Measurements from ENCODE around the gene ADCY4.
"Not testable (repeated sequence)": the region's sequence is repeated elsewhere in the genome, so short reads cannot be mapped to it uniquely, and the experiment has no call there.

Gene ADCY4

DNA sequence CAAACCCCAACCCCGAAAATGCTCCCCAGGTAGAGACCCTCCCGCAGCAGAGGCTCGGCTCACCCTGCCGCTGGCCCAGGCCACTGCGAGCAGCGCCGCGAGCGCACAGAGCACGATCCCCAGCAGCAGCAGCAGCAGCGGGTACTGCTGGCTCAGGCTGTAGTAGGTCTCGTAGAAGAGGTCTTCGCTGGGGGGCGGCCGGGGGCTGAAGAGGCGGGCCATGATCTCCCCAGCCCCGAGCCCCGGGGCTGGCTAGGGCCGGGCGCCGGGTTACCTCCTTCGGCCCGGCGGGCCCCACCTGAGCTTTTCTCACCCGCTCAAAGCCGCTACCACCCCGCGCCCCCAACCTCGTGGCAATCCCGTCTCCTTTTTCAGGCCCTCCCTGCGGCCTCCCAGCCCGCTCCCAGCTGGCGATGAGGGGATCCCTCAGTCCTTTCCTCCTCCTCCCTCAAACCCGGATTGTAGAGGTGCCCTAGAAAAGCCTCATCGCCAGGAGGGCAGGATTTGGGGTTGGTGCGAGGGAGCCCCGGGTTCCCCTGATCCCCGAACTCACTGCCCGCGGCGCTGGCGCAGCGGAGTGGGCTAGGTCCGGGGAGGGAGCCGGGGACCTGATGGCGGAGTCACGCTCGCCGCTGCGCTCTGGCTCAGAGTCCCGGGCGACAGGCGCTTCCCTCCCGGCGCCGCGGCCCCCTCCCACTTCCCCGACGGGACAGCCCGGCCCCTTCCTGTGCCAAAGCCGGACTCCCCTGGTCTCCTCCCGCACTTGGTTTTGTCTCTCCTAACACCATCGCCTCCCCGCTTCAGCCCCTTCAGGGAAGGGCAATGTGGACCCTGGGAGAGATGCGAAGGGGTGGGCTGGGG is at the start of gene ADCY4:
Gene ADCY4 (minus strand): TSS at position 641 of the 861 bp plus-strand sequence. CDS start 419 bp downstream, at position 222.
- peak; percentile 43 for DNase-seq (ENCODE audit: low spot score)

DNA sequence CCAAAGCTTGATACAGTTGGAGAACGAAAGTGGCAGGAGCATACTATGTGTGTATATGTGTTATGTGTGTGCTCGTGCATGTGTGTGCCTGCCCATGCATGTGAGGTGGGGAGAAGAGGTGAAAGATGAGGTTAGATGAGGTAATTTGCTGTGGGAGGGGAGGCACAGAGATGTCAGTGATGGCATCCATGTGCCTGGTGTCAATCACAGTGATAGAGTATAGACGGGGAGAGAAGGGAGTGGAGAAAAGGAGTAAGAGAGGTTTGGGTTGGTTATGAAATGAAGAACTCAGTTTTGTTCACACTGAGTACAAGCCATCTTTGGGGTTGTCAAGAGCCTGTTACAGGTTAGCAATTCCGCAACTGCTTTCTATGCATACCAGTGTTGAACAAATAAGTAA is 49.3 kb upstream of the ADCY4 start:
- DNase-seq (ENCODE audit: low spot score), result no peak

DNA sequence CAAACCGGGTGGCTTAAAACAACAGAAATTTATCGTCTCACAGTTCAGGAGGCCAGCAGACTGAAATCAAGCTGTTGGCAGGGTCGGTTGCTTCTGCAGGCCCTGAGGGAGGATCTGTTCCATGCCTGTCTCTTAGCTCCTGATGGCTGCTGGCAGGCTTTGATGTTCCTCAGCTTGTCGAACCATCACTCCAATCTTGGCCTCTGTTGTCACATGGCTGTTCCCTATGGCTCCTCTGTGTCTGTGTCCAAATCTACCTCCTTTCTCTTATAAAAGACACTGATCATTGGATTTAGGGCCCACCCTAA is 47.1 kb upstream of the ADCY4 start:
- no peak for DNase-seq (ENCODE audit: low spot score)

GRCh38 chr14:24381363-24382063 is 46.6 kb upstream of the ADCY4 start:
- DNase-seq (ENCODE audit: low spot score), result no peak

- DNase-seq (ENCODE audit: low spot score), result no peak
Measured at GRCh38 chr14:24379907-24380730, 45.2 kb upstream of the ADCY4 start.

GRCh38 chr14:24378981-24379906 is 44.4 kb upstream of the ADCY4 start:
- no peak for DNase-seq (ENCODE audit: low spot score)

DNA sequence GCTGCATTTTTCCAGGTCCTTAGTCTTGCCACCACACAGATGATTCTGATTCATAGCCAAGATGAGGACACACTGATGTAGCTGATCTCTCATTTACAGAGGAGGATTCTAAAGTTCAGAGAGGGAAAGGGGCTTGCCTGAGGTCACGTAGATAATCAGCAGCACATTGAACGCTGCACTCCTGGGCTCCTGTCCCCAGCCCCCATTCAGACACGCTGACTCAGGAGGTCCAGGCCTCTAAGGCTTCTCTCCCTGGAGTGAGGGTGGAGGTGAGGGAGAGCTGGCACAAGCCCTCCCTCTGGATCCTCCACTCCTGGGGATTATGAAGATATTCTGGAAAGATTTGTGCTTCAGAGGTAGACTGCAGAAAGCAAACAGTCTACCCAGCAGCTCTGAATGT is 43.5 kb upstream of the ADCY4 start:
- no peak for DNase-seq (ENCODE audit: low spot score)

DNA sequence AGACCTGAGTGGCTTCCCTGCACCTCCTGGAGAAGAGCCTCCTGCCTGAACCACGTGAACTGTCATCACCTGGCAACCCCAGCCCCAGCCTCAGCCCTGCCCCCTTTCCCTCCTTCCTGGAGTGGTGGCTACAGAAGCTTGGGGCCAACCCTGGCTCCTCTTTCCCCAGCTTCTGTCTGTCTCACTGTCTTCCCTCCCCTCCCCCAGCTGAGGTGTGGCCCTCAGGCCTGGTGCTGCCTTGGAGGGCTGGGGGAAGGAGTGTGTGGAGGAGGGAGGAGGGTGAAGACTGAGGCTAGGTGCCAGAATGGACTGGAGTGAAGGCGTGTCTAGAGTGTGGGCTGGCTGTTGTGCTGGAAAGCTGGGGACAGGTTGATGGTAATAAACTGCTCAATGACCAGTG is 42.8 kb upstream of the ADCY4 start:
- no peak for DNase-seq (ENCODE audit: low spot score)

- no peak for DNase-seq (ENCODE audit: low spot score)
Measured at GRCh38 chr14:24377126-24377525, 42.3 kb upstream of the ADCY4 start.

DNA sequence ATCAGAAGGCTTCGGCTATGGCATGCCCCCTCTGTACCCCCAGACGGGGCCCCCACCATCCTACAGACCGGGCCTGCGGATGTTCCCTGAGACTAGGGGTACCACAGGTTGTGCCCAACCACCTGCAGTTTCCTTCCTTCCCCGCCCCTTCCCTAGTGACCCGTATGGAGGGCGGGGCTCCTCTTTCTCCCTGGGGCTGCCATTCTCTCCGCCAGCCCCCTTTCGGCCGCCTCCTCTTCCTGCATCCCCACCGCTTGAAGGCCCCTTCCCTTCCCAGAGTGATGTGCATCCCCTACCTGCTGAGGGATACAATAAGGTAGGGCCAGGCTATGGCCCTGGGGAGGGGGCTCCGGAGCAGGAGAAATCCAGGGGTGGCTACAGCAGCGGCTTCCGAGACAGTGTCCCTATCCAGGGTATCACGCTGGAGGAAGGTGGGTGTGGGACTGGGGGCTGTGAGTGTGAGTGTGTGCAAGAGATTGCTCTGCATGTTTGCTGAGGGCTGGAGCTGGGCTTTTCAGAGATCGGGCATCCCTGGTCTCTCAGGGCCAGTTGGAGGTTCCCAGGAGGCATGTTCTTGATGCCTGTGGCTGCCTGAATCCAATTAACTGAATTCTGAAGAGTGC is 41.7 kb upstream of the ADCY4 start:
- DNase-seq (ENCODE audit: low spot score), result no peak

DNA sequence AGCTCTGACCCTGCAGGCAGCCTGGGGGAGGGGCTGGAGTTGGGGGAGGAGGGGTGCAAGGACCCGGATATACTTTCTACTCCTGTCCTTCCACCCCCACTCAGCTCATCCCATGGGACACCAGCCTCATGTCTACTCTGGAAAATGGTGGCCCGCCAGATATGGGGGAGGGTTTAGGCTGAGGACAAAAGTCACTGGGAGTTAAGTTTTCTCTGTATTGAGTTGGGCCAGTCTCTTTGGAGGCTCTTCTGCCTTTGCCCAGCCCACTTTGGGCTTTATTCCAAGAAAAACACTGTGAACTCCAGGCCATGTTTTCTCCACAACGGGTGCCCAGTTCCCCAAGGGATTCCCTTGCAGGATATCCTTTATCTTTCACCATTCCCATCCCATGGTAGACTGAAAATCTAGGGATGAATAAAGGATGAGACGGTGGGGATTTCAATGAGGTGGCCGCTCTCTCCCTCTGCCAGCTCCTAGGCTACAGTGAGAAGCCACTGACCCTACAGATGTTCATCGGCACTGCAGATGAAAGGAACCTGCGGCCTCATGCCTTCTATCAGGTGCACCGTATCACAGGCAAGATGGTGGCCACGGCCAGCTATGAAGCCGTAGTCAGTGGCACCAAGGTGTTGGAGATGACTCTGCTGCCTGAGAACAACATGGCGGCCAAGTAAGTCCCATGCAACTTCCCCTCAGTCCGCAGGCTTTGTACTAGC is 38.0 kb upstream of the ADCY4 start:
- DNase-seq (ENCODE audit: low spot score), result no peak

DNA sequence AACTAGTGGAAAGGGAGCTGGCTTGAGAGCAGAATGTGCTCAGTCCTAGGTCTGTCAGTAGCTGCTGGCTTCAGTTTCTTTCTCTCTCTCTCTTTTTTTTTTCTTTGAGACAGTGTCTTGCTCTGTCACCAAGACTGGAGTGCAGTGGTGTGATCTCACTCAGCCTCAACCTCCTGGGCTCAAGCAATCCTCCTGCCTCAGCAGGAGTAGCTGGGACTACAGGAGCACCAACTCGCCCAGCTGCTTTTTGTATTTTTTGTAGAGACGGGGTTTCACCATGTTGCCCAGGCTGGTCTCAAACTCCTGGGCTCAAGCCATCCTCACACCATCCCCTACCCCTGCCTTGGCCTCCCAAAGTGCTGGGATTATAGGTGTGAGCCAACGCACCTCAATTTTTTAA is 36.7 kb upstream of the ADCY4 start:
- not testable (repeated sequence) for DNase-seq (ENCODE audit: low spot score)

GRCh38 chr14:24370748-24371147 is 35.9 kb upstream of the ADCY4 start:
- DNase-seq (ENCODE audit: low spot score), result no peak

GRCh38 chr14:24369907-24370687 is 35.2 kb upstream of the ADCY4 start:
- no peak for DNase-seq (ENCODE audit: low spot score)

DNA sequence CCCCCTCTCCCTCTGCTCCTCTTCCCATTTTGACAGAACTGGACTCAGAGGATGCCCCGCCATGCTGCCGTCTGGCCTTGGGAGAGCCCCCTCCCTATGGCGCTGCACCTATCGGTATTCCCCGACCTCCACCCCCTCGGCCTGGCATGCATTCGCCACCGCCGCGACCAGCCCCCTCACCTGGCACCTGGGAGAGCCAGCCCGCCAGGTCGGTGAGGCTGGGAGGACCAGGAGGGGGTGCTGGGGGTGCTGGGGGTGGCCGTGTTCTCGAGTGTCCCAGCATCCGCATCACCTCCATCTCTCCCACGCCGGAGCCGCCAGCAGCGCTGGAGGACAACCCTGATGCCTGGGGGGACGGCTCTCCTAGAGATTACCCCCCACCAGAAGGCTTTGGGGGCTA is 34.6 kb upstream of the ADCY4 start:
- no peak for DNase-seq (ENCODE audit: low spot score)

DNA sequence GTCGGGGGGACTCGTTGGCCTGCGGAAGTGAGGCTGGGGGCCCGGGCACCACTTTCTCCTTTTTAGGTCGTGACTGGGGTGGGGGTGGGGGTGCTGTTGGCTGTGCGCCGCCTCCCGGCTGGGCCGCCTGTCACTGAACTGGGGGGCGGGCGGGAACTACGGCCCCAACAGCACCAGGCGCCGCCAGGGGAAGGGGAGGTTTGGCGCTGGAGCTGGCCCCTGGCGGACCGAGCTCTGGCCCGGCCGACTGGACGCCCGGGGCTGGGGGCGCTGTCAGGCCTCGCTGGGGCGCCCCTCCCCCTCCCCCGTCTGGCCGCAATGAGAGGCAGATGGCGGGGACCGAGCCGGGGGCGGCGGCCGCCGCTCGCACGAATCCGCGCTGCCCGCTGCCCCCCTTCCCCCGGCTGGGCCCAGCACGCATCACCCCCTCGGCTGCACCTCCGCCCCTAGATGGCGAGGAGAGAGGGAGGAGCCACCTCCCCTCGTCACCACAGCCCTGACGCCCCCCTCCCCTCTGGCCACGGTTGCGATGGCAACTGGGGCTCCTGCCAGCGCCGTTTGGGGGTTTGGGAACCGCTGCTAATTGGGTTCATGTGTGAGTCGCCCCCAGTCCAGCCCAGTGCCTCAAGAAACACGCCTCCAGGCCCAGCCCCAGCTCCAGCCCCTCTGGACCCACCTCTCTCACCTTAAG is 33.8 kb upstream of the ADCY4 start:
- peak; percentile 95 for DNase-seq (ENCODE audit: low spot score)

GRCh38 chr14:24368212-24368561 is 33.3 kb upstream of the ADCY4 start:
- DNase-seq (ENCODE audit: low spot score), result no peak

DNA sequence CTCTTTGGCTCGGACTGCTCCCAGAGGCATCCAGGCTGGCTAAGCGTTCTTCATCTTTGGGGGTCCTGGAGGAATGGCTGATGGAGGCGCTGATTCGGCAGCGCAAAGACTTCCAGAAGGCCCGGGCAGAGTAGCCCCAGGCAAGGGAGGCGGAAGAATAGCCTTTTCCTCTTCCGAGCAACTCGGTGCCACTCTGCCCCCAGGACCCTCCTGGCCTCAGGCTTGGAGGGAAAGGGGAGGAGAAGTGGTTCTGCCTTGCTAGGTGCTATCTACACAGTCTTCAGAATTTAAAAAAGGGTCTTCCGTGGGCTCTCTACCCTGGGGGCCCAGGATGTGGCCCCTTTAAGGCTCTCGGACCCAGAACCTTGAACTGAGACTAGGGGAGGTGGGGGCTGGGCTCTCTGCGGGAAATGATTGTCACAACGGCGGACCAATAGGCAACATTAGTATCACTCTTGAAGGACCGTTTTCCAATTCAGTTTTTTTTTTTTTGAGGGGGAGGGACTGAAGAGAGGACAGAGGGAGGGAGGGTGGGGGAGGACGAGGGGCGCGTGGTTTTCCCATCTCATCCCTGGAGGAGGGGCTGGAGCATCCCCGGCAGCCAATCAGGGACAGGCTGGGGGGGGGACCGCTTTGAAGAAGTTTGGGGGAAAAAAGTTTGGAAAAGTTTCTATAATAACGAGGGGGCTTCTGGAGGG is 32.8 kb upstream of the ADCY4 start, which contains the start of gene NFATC4:
Gene NFATC4 (plus strand): TSS at position 671 of the 698 bp plus-strand sequence. CDS start 157 bp downstream, outside the sequence.
- DNase-seq (ENCODE audit: low spot score), result peak; percentile 91
